HG03558 (cell line): ENCODE results near the gene FGF21.
"Not testable (repeated sequence)": the region's sequence is repeated elsewhere in the genome, so short reads cannot be mapped to it uniquely, and the experiment has no call there.

Experiments used
- ATAC-seq: cut with Tn5 transposase; IDR thresholded peaks from one replicate; pipeline ENCODE4 v1.9.1; 2021; ENCODE audit warnings: moderate number of reproducible peaks; ENCODE audit not compliant: unreplicated experiment; ENCODE audit errors: extremely low read depth

FGF21 gene, protein sequence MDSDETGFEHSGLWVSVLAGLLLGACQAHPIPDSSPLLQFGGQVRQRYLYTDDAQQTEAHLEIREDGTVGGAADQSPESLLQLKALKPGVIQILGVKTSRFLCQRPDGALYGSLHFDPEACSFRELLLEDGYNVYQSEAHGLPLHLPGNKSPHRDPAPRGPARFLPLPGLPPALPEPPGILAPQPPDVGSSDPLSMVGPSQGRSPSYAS

DNA sequence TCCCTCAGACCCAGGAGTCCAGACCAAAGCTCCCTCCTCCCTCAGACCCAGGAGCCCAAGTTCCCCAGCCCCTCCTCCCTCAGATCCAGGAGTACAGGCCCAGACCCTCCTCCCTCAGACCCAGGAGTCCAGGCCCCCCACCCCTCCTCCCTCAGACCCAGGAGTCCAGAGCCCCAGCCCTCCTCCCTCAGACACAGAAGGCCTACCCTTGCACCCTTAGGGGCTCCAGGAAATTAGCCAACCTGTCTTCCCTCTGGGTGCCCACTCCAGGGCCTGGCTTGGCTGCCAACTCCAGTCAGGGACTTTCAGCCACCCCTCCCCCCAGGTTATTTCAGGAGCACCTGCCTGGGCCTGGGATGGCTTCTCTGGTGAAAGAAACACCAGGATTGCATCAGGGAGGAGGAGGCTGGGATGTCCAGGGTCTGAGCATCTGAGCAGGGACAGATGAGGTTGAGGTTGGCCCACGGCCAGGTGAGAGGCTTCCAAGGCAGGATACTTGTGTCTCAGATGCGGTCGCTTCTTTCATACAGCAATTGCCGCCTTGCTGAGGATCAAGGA is at the start of gene FGF21:
FGF21 (plus strand) TSS at position 441 of the 558 bp plus-strand sequence. CDS start 713 bp downstream, outside the sequence.
- ATAC-seq = no peak

DNA sequence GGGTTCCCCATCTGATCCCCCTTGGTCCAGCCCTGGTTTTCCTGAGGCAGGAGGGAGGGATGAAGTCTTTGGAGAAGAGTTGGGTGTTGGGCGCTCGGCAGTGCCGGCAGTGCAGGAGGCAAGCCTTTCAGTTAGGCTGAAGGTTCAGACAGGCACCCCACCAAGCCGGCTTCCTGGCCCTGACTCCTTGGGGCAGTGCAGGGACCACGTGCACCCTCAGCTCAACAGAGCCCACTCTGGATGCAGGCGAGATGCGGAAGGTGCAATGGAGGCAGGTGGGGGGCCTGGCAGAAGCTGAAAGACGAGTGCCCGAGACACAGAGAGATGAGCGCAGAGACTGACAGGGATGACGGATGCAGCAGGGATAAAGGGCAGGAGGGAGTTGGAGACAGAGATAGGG is 46.9 kb upstream of the FGF21 start:
- no peak for ATAC-seq

DNA sequence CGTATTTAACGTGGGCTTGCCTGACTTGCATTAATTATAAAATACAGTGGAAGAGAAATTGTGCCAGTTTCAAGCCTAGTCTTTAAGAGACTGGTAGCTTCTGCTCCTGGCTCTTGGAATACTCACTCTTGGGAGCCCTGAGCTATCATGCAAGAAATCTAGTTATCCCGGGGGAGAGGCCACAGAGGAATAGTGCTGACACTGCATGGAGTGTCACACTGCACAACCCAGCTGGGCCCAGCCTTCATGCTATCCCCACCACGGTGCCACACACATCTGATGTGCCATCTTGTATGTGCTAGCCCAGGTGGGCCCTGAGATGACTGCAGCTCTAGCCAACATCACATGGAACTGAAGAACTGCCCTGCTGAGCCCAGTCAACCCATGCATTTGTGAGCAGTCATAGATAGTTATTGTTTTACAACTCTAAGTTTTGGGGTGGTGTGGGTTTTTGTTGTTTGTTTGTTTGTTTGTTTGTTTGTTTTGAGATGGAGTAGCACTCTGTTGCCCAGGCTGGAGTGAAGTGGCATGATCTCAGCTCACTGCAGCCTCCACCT is 44.1 kb upstream of the FGF21 start:
- ATAC-seq = no peak

DNA sequence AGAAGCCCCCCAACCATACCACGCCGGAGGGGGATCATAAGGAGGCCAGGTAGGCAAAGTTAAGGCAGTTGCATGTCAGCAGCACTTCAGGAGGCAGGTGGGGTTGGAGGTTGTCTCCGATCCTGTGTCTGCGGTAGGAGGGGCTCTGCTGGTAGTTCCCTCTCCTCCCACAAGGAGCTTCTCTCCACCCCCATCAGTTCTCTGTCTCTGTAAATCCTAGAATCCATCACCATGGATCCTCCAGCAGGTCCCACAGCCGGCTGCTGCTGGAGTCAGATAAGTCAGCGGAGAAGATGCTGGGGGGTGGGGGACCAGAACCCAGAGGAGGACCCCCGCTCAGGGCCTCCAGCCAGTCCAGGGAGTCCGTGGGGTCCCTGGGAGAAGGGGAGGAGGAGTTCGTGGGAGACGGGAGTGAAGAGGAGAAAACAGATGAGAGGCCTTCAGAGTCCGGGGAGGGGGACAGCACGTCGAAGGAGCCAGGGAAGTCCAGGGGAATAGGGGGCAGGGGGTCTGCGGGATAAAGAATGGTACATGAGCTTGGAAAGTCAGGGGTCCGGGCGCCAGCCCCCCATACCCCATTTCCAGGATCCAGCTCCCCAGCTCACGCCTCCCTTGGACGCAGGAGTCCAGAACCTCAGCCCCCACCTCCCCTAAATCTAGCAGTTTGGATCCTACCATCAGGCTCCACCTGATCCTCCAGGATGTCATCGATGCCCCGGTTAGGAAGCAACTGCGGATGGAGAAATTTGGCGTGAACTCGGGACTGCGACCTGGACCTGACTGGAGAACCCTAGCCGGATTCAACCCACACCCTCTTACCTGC is 42.1 kb upstream of the FGF21 start:
- ATAC-seq = no peak

DNA sequence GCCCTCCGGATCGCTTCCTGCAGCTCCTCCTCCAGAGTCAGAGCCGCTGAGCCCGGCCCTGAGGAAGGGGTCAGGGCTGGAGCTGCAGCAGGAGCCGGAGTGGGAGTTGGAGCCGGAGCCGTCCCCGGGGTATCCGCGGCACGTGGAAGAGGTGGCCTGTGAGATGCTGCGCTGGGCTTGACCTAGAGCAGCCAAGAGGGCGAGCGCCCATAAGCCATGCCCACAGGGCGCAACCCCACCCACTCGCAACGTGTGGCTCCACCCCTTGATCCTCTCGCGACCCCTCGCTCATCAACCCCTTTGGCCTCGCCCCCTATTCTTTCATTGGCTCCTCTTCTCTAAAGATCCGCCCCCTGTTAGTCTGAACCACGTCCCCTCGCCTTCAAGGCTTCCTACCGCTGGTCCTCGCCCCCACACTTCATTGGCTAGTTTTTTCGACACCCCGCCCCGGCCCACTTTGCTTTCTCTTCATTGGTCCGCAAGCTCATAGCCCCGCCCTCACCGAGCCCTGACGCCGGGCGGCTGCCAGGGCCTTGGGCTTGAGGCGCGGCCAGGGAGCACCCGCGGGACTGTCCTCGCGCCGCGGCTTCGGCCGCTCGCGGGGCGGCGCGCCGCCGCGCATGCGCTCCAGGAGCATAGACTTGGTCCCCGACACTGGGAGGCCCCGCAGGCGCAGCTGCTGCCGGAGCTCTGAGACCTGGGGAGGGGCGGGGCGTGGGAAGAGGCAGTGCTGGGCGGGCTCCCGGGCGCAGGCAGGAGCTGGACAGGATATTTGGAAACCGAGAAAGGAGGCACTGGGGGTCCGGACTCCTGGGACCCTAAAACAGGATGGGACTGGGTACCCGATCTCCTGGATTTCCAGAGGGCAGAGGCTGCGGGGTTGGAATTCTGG is 41.2 kb upstream of the FGF21 start:
- ATAC-seq = peak; percentile 74

DNA sequence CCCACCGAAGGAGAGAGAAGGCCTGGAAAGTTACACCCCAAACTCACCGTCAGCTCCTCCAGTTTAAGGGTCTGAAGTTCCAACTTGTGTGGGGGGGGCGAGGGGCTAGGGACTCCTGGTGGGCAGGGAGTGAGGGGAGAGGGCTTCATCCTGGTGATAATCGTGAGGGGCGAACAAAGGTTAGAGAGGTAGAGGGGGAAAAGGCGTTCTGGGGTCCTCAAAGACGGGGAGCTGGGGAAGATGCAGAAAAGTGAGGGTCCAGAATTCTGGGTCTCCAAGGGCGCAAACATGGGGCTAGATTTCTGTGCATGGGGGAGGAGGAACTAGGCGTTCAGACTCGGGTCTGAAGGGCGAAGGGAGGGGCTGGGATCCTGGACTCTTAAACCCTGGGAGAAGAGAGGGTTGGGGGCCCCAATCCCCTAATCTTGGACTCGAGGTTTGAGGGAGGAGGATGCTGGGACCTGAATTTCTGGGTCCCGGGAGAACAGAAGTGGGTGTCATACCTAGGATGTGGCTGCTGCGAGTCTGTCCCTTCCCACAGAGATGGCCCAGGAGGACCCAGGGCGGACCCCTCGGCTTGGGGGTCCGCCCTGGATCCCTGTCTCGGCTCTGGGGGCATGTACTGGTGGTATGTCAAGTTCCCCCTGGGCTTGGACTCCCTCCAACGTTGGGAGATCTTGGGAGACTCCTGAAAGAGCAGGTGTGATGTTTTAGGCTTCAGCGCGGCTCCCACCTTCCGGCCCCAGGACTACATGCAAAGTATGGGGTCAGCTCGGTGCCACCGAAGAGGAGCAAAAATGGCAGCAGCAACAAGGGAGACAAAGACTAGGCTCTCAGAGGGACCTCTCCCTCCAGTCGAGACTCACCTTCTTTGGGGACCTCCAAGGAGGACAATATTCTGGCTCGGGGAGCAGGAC is 40.3 kb upstream of the FGF21 start:
- no peak for ATAC-seq

DNA sequence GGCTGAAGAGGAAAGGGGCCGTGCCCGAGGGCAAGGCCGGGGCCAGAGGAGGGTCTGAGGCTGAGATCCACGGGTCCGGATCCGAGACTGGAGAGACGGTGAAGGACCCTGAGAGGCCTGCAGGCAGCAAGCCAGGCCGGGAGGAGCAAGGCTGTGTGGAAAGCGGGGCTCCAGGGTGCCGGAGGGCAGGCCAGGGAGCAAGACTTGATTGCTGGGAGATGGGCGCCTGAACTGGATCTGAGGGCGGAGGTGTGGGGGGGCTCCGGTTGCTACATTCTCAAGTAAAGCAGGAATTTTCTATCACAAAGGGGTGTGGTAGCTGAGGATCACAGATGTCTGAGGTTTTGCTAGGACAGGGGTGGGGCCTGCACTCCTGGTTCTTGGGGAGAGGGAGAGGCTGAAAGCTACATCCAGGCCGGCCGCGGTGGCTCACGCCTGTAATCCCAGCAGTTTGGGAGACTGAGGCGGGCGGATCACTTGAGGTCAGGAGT is 39.6 kb upstream of the FGF21 start:
- ATAC-seq = no peak

DNA sequence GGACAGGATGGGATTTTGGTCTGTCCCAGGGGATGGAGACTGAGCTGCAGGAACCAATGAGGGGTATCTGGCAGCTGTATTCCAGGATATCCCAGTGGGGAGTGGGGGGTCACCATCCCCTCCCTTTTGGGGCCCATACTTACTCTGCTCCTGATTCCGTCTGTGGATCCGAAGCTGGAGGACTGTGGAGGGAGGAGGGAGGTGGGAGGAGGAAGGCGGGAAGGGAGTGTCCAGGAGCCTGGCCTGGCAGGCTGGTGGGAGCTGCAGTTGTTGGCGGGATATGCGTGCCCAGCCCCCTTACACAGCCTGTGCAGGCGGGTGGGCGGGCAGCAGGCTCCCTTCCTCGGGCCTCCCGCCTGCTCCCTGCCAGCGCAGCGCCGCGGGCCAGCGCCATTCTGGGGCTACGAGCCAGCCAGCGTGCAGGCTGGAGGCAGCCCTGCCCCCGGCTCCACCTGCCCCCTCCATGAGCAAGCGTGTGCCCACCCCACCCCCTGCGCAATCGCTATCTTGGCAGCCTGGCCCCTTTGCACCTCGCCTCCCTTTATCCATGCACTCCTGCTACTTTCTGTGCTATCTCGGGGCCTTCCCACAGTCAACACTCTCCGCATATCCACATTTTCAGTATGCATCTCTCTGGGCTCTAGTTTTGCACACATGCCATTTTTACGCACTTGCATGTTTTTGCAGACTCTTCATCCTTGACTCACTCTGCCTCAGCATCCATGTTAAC is 38.6 kb upstream of the FGF21 start:
- ATAC-seq = no peak

DNA sequence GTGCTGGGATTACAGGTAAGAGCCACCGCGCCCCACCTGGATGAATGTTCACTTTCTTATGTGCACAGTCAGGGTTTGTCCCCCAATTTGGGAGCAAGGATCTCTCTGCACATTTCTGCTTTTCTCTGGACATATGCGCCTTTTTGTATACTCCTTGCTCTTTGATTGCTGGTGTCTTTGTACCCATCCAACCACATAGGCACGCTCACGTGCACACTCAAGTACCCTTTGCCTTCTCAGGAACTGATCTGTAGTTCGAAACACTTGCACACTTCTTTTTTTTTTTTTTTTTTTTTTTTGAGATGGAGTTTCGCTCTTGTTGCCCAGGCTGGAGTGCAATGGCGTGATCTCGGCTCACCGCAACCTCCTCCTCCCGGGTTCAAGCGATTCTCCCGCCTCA is 37.2 kb upstream of the FGF21 start:
- not testable (repeated sequence) for ATAC-seq

DNA sequence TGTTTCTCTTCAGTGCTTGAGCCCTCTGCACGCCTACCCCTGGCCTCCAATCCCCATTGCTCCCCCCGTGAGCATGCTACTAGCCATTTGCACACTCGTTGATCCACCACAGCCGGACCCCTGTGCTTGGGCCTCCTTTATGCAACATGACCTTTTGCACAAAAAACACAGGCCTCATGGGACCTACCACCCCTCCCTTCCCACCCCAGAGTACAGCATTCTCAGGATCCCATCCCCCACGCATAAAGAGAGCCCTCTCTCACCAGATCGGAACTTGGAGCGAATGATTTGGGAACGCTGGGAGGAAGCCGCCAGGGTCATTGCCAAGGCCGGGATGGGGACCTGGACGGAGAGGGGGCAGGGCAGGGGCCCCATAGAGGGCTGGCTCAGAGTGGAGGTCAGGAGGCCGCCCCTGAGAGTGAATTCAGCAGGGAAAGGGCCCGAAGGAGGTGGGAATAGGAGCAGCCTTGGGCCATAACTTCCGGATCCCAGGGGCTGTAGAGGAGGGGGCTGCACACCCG is 36.6 kb upstream of the FGF21 start:
- no peak for ATAC-seq

DNA sequence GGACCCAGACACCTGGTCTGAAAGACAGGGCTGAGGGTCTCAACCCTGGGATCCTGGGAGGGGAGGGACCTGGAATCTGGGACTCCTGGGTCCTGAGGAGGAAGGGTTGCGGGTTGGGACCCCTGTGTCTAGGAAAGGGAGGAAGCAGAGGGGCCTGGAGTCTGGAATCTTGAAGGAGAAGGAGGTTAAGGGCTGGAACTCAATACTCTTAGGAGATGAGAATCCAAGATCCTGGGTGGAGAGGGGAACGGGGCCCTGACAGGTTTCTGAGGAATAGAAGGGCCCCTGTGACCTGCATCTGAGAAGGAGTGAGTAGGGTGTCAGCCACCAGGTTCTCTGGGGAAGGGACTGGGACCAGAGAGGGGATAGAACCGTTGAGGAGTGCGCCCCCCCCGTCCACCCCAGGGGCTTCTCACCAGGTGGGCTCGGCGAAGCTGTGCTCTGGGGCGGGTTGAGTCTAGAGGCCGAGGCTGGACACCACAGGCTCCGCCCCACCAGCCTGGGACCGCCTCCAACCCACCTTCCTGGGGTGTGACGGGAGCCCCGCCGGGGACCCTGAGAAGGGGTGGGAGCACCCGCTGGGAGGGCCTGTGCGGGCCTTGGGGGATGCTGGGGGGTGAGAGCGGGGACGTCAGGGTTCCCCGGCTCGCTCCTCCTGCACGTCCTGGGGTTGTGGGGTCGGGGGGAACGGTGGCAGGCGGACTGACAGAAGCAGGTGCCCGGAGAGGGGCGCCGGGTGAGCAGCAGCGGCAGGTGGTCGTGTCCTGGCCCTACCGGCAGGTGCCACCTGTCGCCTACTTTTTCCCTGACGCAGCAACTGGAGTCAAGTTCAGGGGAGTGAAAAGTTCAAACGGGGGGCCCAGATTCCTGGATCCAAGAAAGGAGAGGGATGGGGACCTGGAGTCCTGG is 35.8 kb upstream of the FGF21 start, which contains the start of gene MAMSTR:
MAMSTR (minus strand) TSS at position 463 of the 909 bp plus-strand sequence. CDS start 694 bp downstream, outside the sequence.
- no peak for ATAC-seq

DNA sequence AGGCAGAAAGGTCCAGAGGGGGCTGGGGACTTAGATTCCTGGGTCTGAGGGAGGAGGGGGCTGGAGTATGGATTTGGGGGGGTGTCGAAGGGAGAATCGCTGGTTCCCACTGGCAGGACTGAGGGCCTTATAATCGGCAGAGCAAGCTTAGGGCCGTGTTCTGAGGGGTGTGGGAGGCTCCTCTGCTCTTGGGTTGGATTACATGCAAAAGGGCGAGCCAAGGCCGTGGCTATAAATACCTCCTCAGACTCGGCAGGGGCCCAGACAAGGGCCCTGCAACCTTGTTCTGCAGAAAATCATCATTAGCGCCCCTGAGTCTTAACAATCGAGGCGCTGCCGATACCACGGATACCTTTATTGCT is 35.1 kb upstream of the FGF21 start:
- ATAC-seq = no peak

DNA sequence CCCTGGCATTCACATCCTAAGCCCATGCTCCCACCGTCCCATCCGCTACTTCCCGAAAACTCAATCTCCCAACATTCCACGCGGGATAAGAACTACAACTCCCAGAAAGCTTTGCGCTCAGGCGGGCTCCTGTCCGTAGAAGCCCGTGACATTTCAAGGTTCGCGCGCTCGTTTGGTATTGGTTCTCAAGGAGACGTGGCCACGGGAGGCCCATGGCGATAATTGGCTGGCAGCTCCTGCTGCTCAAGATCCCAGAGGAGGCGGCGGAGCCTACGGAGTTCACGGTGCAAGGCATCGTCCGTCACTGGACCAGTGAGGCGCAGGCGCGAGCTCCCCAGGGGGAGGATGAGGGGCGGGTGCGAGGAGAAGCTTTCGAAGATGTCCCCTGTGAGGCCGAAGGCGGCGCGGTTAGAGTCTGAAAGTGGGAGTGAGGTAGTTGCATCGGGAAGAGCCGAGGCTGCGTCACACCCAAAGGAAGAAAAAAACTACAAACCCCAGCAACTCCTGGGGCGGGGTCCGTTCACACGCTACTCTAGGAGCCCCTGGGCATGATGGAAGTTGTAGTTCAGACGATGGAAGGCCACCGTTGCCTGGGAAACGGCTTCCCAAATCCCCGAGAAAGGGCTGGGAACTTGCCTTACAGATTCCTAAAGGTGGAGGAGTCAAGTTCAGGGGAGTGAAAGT is 34.6 kb upstream of the FGF21 start:
- peak; percentile 49 for ATAC-seq

DNA sequence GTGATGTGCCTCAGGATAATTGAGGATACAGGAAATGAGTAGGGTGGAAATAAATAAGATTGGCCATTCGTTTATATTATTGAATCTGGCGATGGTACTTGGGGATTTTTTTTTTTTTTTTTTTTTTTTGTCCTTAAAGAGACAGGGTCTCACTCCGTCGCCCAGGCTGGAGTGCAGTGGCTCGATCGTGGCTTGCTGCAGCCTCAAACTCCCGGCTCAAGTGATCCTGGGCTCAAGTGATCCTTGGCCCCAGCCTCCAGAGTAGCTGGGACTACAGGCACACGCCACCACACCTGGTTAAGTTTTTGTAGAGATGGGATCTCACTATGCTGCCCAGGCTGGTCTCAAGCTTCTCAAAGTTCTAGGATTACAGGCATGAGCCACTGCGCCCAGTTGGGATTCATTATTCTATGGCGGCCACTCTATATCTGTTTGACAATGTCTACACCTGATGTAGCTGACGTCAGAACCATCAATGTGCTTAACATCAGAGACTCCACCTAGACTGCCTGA is 33.1 kb upstream of the FGF21 start:
- ATAC-seq = no peak

DNA sequence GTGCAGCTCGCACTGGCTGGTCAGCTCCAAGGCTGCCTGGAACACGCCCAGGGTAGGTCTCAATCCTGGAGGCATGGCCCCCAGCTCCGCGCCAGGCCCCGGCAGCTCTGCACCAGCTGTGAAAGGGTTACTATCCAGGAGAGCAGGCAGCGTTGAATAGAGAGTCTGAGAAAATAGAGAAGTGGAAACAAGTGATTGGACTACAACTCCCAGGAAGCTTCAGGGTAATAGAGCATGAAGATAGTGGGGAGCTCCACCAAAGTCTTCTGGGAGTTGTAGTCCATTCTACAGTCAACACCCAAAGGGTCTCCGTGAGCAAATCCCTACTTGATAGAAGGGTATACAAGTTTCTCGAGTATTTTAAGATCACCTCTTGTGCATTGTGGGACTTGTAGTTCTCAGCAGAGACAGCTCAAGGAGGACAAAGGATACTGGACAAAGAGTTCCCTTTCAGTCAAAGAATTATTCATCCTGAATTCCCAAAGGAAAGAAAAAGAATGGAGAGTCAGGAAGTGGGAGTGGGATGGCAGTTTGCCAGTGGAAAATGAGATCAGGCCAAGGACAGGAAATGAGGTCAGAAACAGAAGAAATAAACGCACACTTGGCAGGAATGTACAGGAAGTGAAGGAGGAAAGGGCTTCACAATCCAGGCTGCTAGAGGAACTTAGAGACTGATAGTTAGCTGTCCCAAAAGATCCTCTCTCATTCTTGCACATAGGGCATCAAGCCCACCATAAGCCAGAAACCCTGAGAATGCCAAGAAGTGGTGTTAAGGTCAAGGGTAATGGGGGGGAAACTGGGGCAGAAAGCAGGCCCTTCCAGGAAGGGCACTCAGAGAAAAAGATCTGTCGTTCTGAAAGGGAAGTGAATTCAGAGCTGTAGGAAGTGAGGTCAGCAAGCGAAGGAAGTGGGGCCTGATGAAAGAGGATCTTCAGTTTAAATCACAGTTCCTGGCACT is 30.2 kb upstream of the FGF21 start:
- no peak for ATAC-seq
